ENCODE measurements around the gene RARS1. TPM values are rescaled to one million over a fixed set of nuclear protein-coding genes. Genes with fewer than 3 reads are reported as not detected.

Gene RARS1
- total and polyA plus RNA-seq, 3 donors from 2014 or later: 36.1 to 83.4 (median 73.3) TPM

DNA sequence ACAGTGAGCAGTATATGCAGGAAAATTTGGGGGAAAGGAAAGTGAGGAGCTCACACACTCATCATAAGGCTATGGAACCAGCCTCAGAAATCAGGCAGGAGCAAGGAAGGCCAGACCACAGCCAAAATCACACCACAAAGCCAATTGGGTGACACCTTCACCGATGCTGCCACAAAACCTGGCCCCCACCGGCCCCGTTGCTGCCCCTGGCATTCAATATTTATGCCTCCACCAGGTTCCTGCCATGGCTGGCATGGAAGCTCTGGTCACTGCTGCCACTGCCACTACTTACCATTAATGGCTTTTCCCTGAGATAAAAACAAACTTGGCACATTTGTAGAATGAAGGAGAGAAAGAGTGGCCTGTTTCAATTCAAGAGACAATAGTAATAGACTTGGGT lies 28.7 kb upstream of the RARS1 start:
- intact Hi-C loops (cut with DNase I; ENCODE audit: low total_unique reads): no loop called here
- 92 to 95% methylated on average over 3 of the region's 3 CpGs for WGBS, 2 donors

DNA sequence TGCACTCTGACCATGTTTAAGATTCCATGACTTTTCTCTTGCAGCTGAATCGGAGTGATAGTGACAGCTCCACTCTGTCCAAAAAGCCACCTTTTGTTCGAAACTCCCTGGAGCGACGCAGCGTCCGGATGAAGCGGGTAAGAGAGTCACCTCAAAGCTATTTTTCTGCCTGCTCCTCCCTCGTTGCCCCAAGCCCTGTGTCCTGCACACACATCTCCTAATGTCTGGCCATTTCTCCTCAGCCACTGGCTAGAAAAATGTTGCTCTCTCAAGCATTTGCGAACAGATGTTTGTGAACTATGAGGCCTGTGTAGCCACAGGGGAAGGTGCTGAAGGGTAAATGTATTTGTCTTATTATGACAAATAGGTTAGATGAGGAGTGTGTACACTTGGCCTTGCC lies 25.7 kb upstream of the RARS1 start:
- no peaks in the 10 kb centered on the region for H3K27me3 ChIP-seq
- no peak overlapping the region for H3K27ac ChIP-seq
- no peak for TF ChIP-seq POLR2A (IDR thresholded peaks at IDR 0.05)
- TF ChIP-seq, protein P1, sequence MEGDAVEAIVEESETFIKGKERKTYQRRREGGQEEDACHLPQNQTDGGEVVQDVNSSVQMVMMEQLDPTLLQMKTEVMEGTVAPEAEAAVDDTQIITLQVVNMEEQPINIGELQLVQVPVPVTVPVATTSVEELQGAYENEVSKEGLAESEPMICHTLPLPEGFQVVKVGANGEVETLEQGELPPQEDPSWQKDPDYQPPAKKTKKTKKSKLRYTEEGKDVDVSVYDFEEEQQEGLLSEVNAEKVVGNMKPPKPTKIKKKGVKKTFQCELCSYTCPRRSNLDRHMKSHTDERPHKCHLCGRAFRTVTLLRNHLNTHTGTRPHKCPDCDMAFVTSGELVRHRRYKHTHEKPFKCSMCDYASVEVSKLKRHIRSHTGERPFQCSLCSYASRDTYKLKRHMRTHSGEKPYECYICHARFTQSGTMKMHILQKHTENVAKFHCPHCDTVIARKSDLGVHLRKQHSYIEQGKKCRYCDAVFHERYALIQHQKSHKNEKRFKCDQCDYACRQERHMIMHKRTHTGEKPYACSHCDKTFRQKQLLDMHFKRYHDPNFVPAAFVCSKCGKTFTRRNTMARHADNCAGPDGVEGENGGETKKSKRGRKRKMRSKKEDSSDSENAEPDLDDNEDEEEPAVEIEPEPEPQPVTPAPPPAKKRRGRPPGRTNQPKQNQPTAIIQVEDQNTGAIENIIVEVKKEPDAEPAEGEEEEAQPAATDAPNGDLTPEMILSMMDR (IDR thresholded peaks at IDR 0.05): no peak
- no peaks in the 10 kb centered on the region for H3K36me3 ChIP-seq (ENCODE audit: low read depth, missing control alignments)
- intact Hi-C loops (cut with DNase I; ENCODE audit: low total_unique reads): no loop called here
- no peak for DNase-seq
- no peak overlapping the region for H3K4me3 ChIP-seq
- H3K4me1 ChIP-seq: no peaks in the 10 kb centered on the region
- no peaks in the 10 kb centered on the region for H3K9me3 ChIP-seq
- WGBS, 2 donors: 94 to 95% methylated on average over 9 of the region's 9 CpGs

More for the DNA sequence above, 28.7 kb upstream of the RARS1 start:
- no peak for DNase-seq
- H3K27me3 ChIP-seq: no peaks in the 10 kb centered on the region
- H3K36me3 ChIP-seq (ENCODE audit: low read depth, missing control alignments): no peaks in the 10 kb centered on the region
- no peak overlapping the region for H3K4me3 ChIP-seq
- no peaks in the 10 kb centered on the region for H3K4me1 ChIP-seq
- no peaks in the 10 kb centered on the region for H3K9me3 ChIP-seq
- H3K27ac ChIP-seq: no peak overlapping the region
- TF ChIP-seq POLR2A (IDR thresholded peaks at IDR 0.05): no peak
- TF ChIP-seq, protein P1 (IDR thresholded peaks at IDR 0.05): no peak

DNA sequence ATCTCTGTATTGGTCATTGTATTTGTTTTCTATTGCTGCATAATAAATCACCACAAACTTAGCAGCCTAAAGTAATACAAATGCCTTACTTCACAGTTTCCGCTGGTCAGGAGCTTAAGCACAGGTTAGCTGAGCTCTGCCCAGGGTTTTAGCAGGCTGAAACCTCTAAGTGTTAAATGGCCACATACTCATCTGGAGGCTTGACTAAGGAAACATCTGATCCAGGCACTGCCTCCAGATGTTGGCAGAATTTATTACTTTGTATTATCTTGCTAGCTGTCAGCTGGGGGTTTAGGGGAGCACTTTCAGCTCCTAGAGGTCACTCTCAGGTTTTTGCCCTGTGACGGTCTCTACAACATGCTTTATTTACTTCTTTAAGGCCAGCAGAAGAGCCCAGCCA lies 23.2 kb upstream of the RARS1 start:
- no peak for DNase-seq
- no peak for TF ChIP-seq POLR2A (IDR thresholded peaks at IDR 0.05)
- TF ChIP-seq, protein P1 (IDR thresholded peaks at IDR 0.05): no peak
- Histone ChIP-seq H3K27me3 (no peaks in the 10 kb centered on the region), H3K4me3 (no peak overlapping the region), H3K36me3 (ENCODE audit: low read depth, missing control alignments) (no peaks in the 10 kb centered on the region), H3K4me1 (no peaks in the 10 kb centered on the region), H3K9me3 (no peaks in the 10 kb centered on the region), H3K27ac (no peak overlapping the region)
- intact Hi-C loops (cut with DNase I; ENCODE audit: low total_unique reads): no loop called here
- WGBS, 2 donors: 88 to 94% methylated on average over 2 of the region's 2 CpGs

DNA sequence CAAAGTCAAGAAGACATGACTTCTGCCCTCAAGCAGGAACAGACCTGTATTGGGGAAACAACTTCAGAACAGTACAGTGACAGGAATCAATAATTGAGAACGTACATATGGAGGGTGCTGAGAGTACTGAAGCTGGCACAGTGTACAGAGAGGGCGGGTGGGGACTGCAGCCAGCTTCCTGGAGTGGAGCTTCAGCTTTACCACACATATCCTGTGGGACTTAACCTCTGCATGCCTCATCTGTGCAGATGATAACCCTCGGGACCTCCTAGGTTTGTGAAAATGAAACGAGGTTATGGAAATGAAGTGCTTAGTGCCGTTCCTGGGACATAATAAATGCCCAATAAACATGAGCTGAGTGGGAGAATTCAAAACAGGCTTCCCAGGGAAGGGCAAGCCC lies 22.1 kb upstream of the RARS1 start:
- DNase-seq: no peak
- Histone ChIP-seq H3K9me3 (no peaks in the 10 kb centered on the region), H3K27me3 (no peaks in the 10 kb centered on the region), H3K36me3 (ENCODE audit: low read depth, missing control alignments) (no peaks in the 10 kb centered on the region), H3K4me1 (no peaks in the 10 kb centered on the region), H3K27ac (no peak overlapping the region), H3K4me3 (no peak overlapping the region)
- intact Hi-C loops (cut with DNase I; ENCODE audit: low total_unique reads): no loop called here
- WGBS, 2 donors: 69 to 70% methylated on average over 5 of the region's 5 CpGs
- TF ChIP-seq, protein P1 (IDR thresholded peaks at IDR 0.05): no peak
- TF ChIP-seq POLR2A (IDR thresholded peaks at IDR 0.05): no peak

DNA sequence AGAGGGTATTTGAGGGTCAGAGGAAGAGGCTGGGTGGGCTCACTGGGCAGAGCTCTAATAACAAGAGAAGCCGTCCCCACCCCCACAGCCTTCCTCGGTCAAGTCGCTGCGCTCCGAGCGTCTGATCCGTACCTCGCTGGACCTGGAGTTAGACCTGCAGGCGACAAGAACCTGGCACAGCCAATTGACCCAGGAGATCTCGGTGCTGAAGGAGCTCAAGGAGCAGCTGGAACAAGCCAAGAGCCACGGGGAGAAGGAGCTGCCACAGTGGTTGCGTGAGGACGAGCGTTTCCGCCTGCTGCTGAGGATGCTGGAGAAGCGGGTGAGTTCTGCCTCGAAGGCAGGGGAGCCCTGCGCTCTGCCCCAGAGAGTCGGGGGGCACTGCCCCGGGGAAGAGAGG lies 21.6 kb upstream of the RARS1 start:
- H3K4me1 ChIP-seq: no peaks in the 10 kb centered on the region
- TF ChIP-seq POLR2A (IDR thresholded peaks at IDR 0.05): no peak
- TF ChIP-seq, protein P1 (IDR thresholded peaks at IDR 0.05): no peak
- no peak for DNase-seq
- no peak overlapping the region for H3K27ac ChIP-seq
- 88 to 97% methylated on average over 9 to 20 of the region's 20 CpGs for WGBS, 2 donors
- intact Hi-C loops (cut with DNase I; ENCODE audit: low total_unique reads): no loop called here
- H3K27me3 ChIP-seq: no peaks in the 10 kb centered on the region
- H3K4me3 ChIP-seq: no peak overlapping the region
- H3K36me3 ChIP-seq (ENCODE audit: low read depth, missing control alignments): no peaks in the 10 kb centered on the region
- no peaks in the 10 kb centered on the region for H3K9me3 ChIP-seq

Measured in testis (tissue), 3 donors.